22Rv1 (cell line): ENCODE data around the gene CCDC92.

Experiments used
- ZFX ChIP-seq: fragments of 450-650 bp; IDR thresholded peaks from 2 replicates; pipeline ENCODE4 v1.6.1; 2017; ENCODE audit warnings: antibody characterized with exemption, borderline replicate concordance
- TF ChIP-seq, protein P1 (sequence below): fragments of 450-650 bp; IDR thresholded peaks from 2 replicates; pipeline ENCODE4 v1.5.1; 2017; ENCODE audit warnings: mild to moderate bottlenecking

DNA sequence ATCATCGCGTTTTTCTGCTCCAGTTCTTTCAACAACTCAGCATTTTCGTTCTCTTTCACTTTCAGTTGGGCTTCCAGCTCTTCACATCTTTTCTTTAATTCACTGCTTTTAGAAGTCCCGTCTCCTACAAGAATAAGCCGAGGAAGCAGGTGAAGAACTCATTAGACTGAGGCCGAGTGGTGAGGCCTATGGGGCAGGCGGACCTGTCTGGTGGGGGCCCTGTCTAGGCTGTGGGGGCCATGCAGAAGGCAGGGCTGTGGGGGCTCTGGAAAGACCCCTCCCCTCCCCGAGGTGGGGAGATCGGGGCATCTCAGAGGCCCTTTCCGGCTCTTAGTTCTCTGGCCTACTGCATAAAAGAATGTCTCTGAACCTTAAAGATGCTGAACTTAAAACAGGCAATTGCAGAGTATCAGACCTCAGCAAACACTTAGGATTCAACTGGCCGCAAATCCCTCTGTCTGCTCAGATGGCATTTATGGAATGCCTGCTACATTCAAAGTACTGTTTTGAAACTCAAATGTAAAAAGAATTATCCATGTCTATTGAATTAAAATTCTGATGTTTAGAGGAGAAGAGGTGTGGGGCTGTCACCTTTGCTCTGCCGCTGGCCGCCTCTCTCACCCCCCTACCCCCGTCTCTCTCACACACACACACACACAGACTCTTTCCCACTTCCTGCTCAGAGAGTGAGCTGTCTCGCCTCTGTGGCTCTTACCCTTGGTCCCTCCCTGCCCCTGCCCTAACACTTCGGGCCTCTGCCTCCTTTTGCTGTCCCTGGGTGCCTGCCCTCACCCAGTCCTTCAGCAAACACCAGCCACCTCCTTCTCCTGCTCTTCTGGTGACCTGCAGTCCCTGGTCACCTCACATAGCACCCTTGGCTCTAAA is 34.7 kb downstream of the CCDC92 start:
- TF ChIP-seq, protein P1, sequence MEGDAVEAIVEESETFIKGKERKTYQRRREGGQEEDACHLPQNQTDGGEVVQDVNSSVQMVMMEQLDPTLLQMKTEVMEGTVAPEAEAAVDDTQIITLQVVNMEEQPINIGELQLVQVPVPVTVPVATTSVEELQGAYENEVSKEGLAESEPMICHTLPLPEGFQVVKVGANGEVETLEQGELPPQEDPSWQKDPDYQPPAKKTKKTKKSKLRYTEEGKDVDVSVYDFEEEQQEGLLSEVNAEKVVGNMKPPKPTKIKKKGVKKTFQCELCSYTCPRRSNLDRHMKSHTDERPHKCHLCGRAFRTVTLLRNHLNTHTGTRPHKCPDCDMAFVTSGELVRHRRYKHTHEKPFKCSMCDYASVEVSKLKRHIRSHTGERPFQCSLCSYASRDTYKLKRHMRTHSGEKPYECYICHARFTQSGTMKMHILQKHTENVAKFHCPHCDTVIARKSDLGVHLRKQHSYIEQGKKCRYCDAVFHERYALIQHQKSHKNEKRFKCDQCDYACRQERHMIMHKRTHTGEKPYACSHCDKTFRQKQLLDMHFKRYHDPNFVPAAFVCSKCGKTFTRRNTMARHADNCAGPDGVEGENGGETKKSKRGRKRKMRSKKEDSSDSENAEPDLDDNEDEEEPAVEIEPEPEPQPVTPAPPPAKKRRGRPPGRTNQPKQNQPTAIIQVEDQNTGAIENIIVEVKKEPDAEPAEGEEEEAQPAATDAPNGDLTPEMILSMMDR, result no peak
- TF ChIP-seq ZFX, result no peak
